DOHH2 (cell line): ENCODE measurements around the gene ARID1A.

Experiments
- H3F3A ChIP-seq: fragments of 200-600 bp; sonication (generic), shearing (Covaris generic); 2 replicates; pipeline ENCODE4 v1.6.0; 2016; ENCODE audit warnings: antibody characterized with exemption, mild to moderate bottlenecking; ENCODE audit not compliant: control insufficient read depth, insufficient read depth
- H3K27ac ChIP-seq: fragments of 200-600 bp; sonication (generic); 2 replicates; pipeline ENCODE4 v1.5.1; 2014; ENCODE audit warnings: low read depth, mild to moderate bottlenecking, low read length, moderate library complexity
- H3K27me3 ChIP-seq: fragments of 200-600 bp; sonication (generic); 2 replicates; pipeline ENCODE4 v1.6.1; 2014; ENCODE audit warnings: mild to moderate bottlenecking, low read length, mixed read lengths; ENCODE audit not compliant: control insufficient read depth
- H3K36me3 ChIP-seq: fragments of 200-600 bp; sonication (generic); 2 replicates; pipeline ENCODE4 v1.6.1; 2014; ENCODE audit warnings: mild to moderate bottlenecking, low read length, moderate library complexity, mixed read lengths; ENCODE audit not compliant: control insufficient read depth
- H3K4me1 ChIP-seq: fragments of 200-600 bp; sonication (generic); 2 replicates; pipeline ENCODE4 v1.6.1; 2014; ENCODE audit warnings: mild to moderate bottlenecking, low read length, mixed read lengths; ENCODE audit not compliant: control insufficient read depth
- H3K4me2 ChIP-seq: fragments of 200-600 bp; sonication (generic); 2 replicates; pipeline ENCODE4 v1.6.0; 2014; ENCODE audit warnings: mild to moderate bottlenecking, low read length, moderate library complexity
- H3K4me3 ChIP-seq: fragments of 200-600 bp; sonication (generic); 2 replicates; pipeline ENCODE4 v1.5.1; 2014; ENCODE audit warnings: mild to moderate bottlenecking, low read length, mixed read lengths
- H3K79me2 ChIP-seq: fragments of 200-600 bp; sonication (generic); 2 replicates; pipeline ENCODE4 v1.6.1; 2014; ENCODE audit warnings: mild to moderate bottlenecking, low read length, mixed read lengths; ENCODE audit not compliant: control insufficient read depth
- H3K9me2 ChIP-seq: fragments of 200-600 bp; sonication (generic); replicated peaks from 2 replicates; pipeline ENCODE4 v1.6.1; 2014; ENCODE audit warnings: mild to moderate bottlenecking, low read length, mixed read lengths; ENCODE audit not compliant: control insufficient read depth
- H3K9me3 ChIP-seq: fragments of 200-600 bp; sonication (generic); 2 replicates; pipeline ENCODE4 v1.6.1; 2014; ENCODE audit warnings: antibody characterized with exemption, low read length, mixed read lengths; ENCODE audit not compliant: control insufficient read depth, insufficient read depth
- H4K20me1 ChIP-seq: fragments of 200-600 bp; sonication (generic); 2 replicates; pipeline ENCODE4 v1.6.0; 2014; ENCODE audit warnings: low read depth, mild to moderate bottlenecking, antibody characterized with exemption, low read length, moderate library complexity; ENCODE audit not compliant: control insufficient read depth, insufficient read depth
- CTCF ChIP-seq: fragments of 200-600 bp; sonication (generic); IDR thresholded peaks from one replicate; pipeline ENCODE4 v1.5.1; 2014; ENCODE audit warnings: antibody characterized with exemption, mild to moderate bottlenecking, low read depth, low read length; ENCODE audit not compliant: poor library complexity, severe bottlenecking
- EZH2phosphoT487 ChIP-seq: fragments of 200-600 bp; sonication (generic); IDR thresholded peaks from 2 replicates; pipeline ENCODE4 v1.6.1; 2017; ENCODE audit warnings: borderline replicate concordance, mild to moderate bottlenecking, antibody characterized with exemption, low read length, moderate library complexity, mixed read lengths

ARID1A gene

GRCh38 chr1:26689504-26689903 is 6.3 kb upstream of the ARID1A start:
- Histone ChIP-seq H3K9me3 (no peaks in the 10 kb centered on the region), H3K4me2 (no peak overlapping the region), H3K27ac (no peak overlapping the region), H3K36me3 (no peaks in the 10 kb centered on the region), H3K4me3 (no peak overlapping the region), H3K79me2 (peaks cover 10% of the 10 kb centered on the region), H3F3A (peaks cover 28% of the 10 kb centered on the region), H3K27me3 (no peaks in the 10 kb centered on the region), H4K20me1 (no peaks in the 10 kb centered on the region), H3K9me2 (no peaks in the 10 kb centered on the region), H3K4me1 (peaks cover 56% of the 10 kb centered on the region)
- TF ChIP-seq CTCF, result no peak
- no peak for TF ChIP-seq EZH2phosphoT487

GRCh38 chr1:26690157-26690556 is 5.7 kb upstream of the ARID1A start:
- no peak for TF ChIP-seq CTCF
- TF ChIP-seq EZH2phosphoT487, result no peak
- H3K36me3 ChIP-seq, result no peaks in the 10 kb centered on the region
- no peaks in the 10 kb centered on the region for H3K9me3 ChIP-seq
- peaks cover 16% of the 10 kb centered on the region for H3K79me2 ChIP-seq
- H3K4me1 ChIP-seq, result peaks cover 57% of the 10 kb centered on the region
- H3K27me3 ChIP-seq, result no peaks in the 10 kb centered on the region
- no peak overlapping the region for H3K4me2 ChIP-seq
- no peaks in the 10 kb centered on the region for H4K20me1 ChIP-seq
- H3K27ac ChIP-seq, result no peak overlapping the region
- H3K9me2 ChIP-seq, result no peaks in the 10 kb centered on the region
- peaks cover 29% of the 10 kb centered on the region for H3F3A ChIP-seq
- no peak overlapping the region for H3K4me3 ChIP-seq

GRCh38 chr1:26690576-26691031 is 5.2 kb upstream of the ARID1A start:
- no peak overlapping the region for H3K4me3 ChIP-seq
- no peak overlapping the region for H3K4me2 ChIP-seq
- H3K4me1 ChIP-seq, result peaks cover 54% of the 10 kb centered on the region
- no peaks in the 10 kb centered on the region for H3K9me3 ChIP-seq
- no peaks in the 10 kb centered on the region for H3K27me3 ChIP-seq
- H3K27ac ChIP-seq, result no peak overlapping the region
- peaks cover 18% of the 10 kb centered on the region for H3K79me2 ChIP-seq
- H3K9me2 ChIP-seq, result no peaks in the 10 kb centered on the region
- H4K20me1 ChIP-seq, result no peaks in the 10 kb centered on the region
- H3K36me3 ChIP-seq, result no peaks in the 10 kb centered on the region
- H3F3A ChIP-seq, result peaks cover 29% of the 10 kb centered on the region
- no peak for TF ChIP-seq EZH2phosphoT487

GRCh38 chr1:26692211-26692792 is 3.5 kb upstream of the ARID1A start:
- peaks cover 29% of the 10 kb centered on the region for H3F3A ChIP-seq
- no peaks in the 10 kb centered on the region for H3K9me3 ChIP-seq
- no peaks in the 10 kb centered on the region for H4K20me1 ChIP-seq
- peak overlapping the region; percentile 94 for H3K4me2 ChIP-seq
- H3K79me2 ChIP-seq, result peaks cover 32% of the 10 kb centered on the region
- no peaks in the 10 kb centered on the region for H3K27me3 ChIP-seq
- peak overlapping the region; percentile 92 for H3K4me3 ChIP-seq
- H3K9me2 ChIP-seq, result no peaks in the 10 kb centered on the region
- H3K27ac ChIP-seq, result peak overlapping the region; percentile 92
- H3K4me1 ChIP-seq, result peaks cover 42% of the 10 kb centered on the region
- TF ChIP-seq EZH2phosphoT487, result no peak
- TF ChIP-seq CTCF, result peak; percentile 48
- peaks cover 8% of the 10 kb centered on the region for H3K36me3 ChIP-seq
